ENCODE data around the gene PTPRG. TPM values are rescaled to one million over a fixed set of nuclear protein-coding genes. Genes with fewer than 3 reads are reported as not detected.

Gene PTPRG
- total and polyA plus RNA-seq, 2 donors (not counting 3 experiments of a cell fraction or from before 2014, with no cell fraction given): 8.9 to 39.1 TPM

DNA sequence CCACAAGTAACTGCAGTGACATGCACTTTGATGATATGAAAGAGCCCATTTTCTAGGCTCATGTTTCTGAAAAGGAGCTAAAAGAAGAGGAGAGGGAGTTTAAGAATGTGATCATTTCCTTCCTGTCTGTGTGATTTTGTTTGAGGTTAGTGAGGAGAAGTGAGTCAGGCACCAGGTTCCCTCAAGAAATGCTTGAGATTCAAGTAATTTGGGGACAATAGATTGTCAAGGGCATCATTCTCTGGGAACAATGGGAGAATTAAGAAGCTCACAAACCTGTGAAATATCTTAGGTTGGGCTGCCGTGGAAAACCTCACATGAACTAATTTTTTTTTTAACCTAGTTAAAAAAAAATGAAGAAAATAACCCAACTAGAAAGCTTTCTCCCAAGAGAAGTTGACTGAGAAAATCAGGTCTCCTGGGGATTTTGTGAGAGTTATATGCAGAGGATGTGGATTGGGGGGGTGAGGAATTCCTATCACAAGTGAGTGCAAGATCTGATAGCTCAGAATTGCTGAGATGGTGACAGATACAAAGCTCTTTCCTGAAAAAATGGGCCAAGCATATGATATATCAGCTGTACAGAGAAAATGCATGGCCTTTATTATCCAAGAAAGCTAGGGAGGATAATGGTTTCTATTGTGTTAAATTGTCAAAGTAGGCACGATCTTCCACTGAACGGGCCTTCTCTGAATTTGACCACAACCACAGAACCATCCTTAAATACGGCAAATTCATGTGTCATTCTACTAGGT is 608.7 kb downstream of the PTPRG start:
- CTCF ChIA-PET: interaction anchor here (0.8 to 1.8 kb wide), 17 partner anchors 9 to 640 kb away, joined by 3 to 27 read pairs (median 5); no protein-coding TSS in a partner anchor
- dilution Hi-C loops (cut with MboI; ENCODE audit: extremely low pct_ligation_motif_present, low sequenced_read_pairs) (no loop called here), intact Hi-C loops (cut with micrococcal nuclease) (loop anchor here (1.0 to 5.0 kb wide), 5 partner anchors 9 to 609 kb away; partner anchors contain the start of gene PTPRG)
- peak; percentile 54 for TF ChIP-seq GATA2 (IDR thresholded peaks at IDR 0.05; ENCODE audit: insufficient read depth, insufficient read length, low read depth, low read length)
- peak; percentile 87 for TF ChIP-seq FOS (IDR thresholded peaks at IDR 0.05; ENCODE audit: borderline replicate concordance, insufficient read depth, low read length)
- no peak for TF ChIP-seq MYC (IDR thresholded peaks at IDR 0.05; ENCODE audit: low read depth, low read length)
- peak; percentile 84 for TF ChIP-seq JUN (IDR thresholded peaks at IDR 0.05; ENCODE audit: borderline replicate concordance, insufficient read depth, insufficient read length, low read depth)
- peak overlapping the region; percentile 53 for H3K9ac ChIP-seq (replicated peaks; ENCODE audit: extremely low read depth, insufficient read depth, low read length)
- H3K27me3 ChIP-seq (ENCODE audit: control insufficient read depth in 2 of 2, insufficient read depth in 2 of 2, low read length in 2 of 2): no peaks in the 10 kb centered on the region
- peak overlapping the region; percentile 36 for H2AFZ ChIP-seq (ENCODE audit: low read depth, low read length)
- no peaks in the 10 kb centered on the region for H3K79me2 ChIP-seq (ENCODE audit: control insufficient read depth, insufficient read depth, low read length)
- H4K20me1 ChIP-seq (replicated peaks; ENCODE audit: control insufficient read depth, extremely low read depth, insufficient read depth, low read length): no peaks in the 10 kb centered on the region
- H3K27ac ChIP-seq (ENCODE audit: insufficient read depth, low read depth, low read length): peak overlapping the region; percentile 95
- no peaks in the 10 kb centered on the region for H3K9me1 ChIP-seq (replicated peaks; ENCODE audit: control insufficient read depth, extremely low read depth, insufficient read depth, low read length)
- BruUV-seq (replicated peaks): TSS peak; percentile 84
- H3K36me3 ChIP-seq (ENCODE audit: control insufficient read depth in 2 of 2, extremely low read depth in 1 of 2, insufficient read depth in 2 of 2, low read length in 2 of 2): no peaks in the 10 kb centered on the region
- peaks cover 21% of the 10 kb centered on the region for H3K4me1 ChIP-seq (ENCODE audit: control insufficient read depth, extremely low read depth, insufficient read depth, low read length)
- no peak overlapping the region for H3K4me3 ChIP-seq (replicated peaks in 1 of 3; ENCODE audit: insufficient read depth in 1 of 3, low read depth in 1 of 3, low read length in 3 of 3)
- no peaks in the 10 kb centered on the region for H3K9me3 ChIP-seq (replicated peaks; ENCODE audit: control insufficient read depth, insufficient read depth, low read length)
- POLR2A ChIA-PET: interaction anchor here (0.5 to 1.0 kb wide), 4 partner anchors 10 to 609 kb away, joined by 3 read pairs; no protein-coding TSS in a partner anchor
- DNase-seq (ENCODE audit: low read depth, low spot score): peak; percentile 74
- peak overlapping the region; percentile 67 for H3K4me2 ChIP-seq (ENCODE audit: insufficient read depth, low read length)
- FAIRE-seq: peak; percentile 80

DNA sequence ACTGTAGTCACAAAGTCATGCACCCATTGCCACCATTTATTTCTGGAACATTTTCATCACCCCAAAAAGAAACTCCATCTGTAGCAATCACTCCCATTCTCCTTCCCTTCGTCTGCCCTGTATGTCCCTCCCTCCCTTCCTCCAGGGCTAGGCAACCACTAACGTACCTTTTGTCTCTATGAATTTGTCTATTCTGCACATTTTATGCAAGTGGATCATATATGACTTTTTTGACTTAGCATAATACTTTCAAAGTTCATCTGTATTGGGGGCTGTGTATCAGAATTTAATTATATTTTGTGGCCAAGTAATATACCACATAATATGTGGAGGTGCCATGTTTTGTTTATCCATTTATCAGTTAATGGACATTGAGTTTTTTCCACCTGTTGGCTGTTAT is 610.4 kb downstream of the PTPRG start:
- intact Hi-C loops (cut with micrococcal nuclease): loop anchor here (5.0 kb wide), 1 partner anchor 194 kb away; no protein-coding TSS in a partner anchor
- H3K4me2 ChIP-seq (ENCODE audit: insufficient read depth, low read length): no peak overlapping the region
- ChIA-PET POLR2A (no interaction called here), CTCF (no interaction called here)
- no peak overlapping the region for H3K27ac ChIP-seq (ENCODE audit: insufficient read depth, low read depth, low read length)
- peaks cover 21% of the 10 kb centered on the region for H3K4me1 ChIP-seq (ENCODE audit: control insufficient read depth, extremely low read depth, insufficient read depth, low read length)
- H3K4me3 ChIP-seq (replicated peaks in 1 of 3; ENCODE audit: insufficient read depth in 1 of 3, low read depth in 1 of 3, low read length in 3 of 3): no peak overlapping the region
- no peak for FAIRE-seq
- DNase-seq (ENCODE audit: low read depth, low spot score): no peak
- H3K27me3 ChIP-seq (ENCODE audit: control insufficient read depth in 2 of 2, insufficient read depth in 2 of 2, low read length in 2 of 2): no peaks in the 10 kb centered on the region
- no peaks in the 10 kb centered on the region for H3K36me3 ChIP-seq (ENCODE audit: control insufficient read depth in 2 of 2, extremely low read depth in 1 of 2, insufficient read depth in 2 of 2, low read length in 2 of 2)
- H3K79me2 ChIP-seq (ENCODE audit: control insufficient read depth, insufficient read depth, low read length): no peaks in the 10 kb centered on the region
- no peak overlapping the region for H3K9ac ChIP-seq (replicated peaks; ENCODE audit: extremely low read depth, insufficient read depth, low read length)
- H3K9me3 ChIP-seq (replicated peaks; ENCODE audit: control insufficient read depth, insufficient read depth, low read length): no peaks in the 10 kb centered on the region
- no peak overlapping the region for H2AFZ ChIP-seq (ENCODE audit: low read depth, low read length)
- no peaks in the 10 kb centered on the region for H4K20me1 ChIP-seq (replicated peaks; ENCODE audit: control insufficient read depth, extremely low read depth, insufficient read depth, low read length)
- TF ChIP-seq POLR2A (IDR thresholded peaks at IDR 0.05; ENCODE audit: low read depth, low read length) (no peak), POLR2AphosphoS5 (IDR thresholded peaks at IDR 0.05; ENCODE audit: insufficient read depth, low read depth, low read length) (no peak), MAX (IDR thresholded peaks at IDR 0.05; ENCODE audit: insufficient read depth, insufficient read length) (no peak), MYC (IDR thresholded peaks at IDR 0.05; ENCODE audit: low read depth, low read length) (no peak), GATA2 (IDR thresholded peaks at IDR 0.05; ENCODE audit: insufficient read depth, insufficient read length, low read depth, low read length) (no peak), EZH2 (IDR thresholded peaks at IDR 0.05; ENCODE audit: borderline replicate concordance, low read depth, low read length, severe bottlenecking) (no peak), JUN (IDR thresholded peaks at IDR 0.05; ENCODE audit: borderline replicate concordance, insufficient read depth, insufficient read length, low read depth) (no peak), CTCF (IDR thresholded peaks at IDR 0.05; ENCODE audit: extremely low read depth in 1 of 2, insufficient read depth in 1 of 2, low read depth in 1 of 2, low read length in 2 of 2) (no peak), FOS (IDR thresholded peaks at IDR 0.05; ENCODE audit: borderline replicate concordance, insufficient read depth, low read length) (no peak)
- BruUV-seq (replicated peaks): no TSS peak
- no peaks in the 10 kb centered on the region for H3K9me1 ChIP-seq (replicated peaks; ENCODE audit: control insufficient read depth, extremely low read depth, insufficient read depth, low read length)
- dilution Hi-C loops (cut with MboI; ENCODE audit: extremely low pct_ligation_motif_present, low sequenced_read_pairs): no loop called here
